Left kidney (tissue), 2 donors: Measurements from ENCODE around the gene TMEM140. TPM values are rescaled to one million over a fixed set of nuclear protein-coding genes. Genes with fewer than 3 reads are reported as not detected.
"Not testable (repeated sequence)": the region's sequence is repeated elsewhere in the genome, so short reads cannot be mapped to it uniquely, and the experiment has no call there.

Experiments used
- DNase-seq: peaks from one replicate; pipeline ENCODE4 v3.0.0-alpha.2; 2013
- polyA plus RNA-seq: library from polyadenylated mRNA; unstranded; fragments of 120-200 nt; gene quantifications from one replicate; pipeline ENCODE4 v1.2.1, GENCODE V29; 2013; ENCODE audit not compliant: insufficient read length

TMEM140 gene
- polyA plus RNA-seq, 1 donor, result 25.9 TPM

DNA sequence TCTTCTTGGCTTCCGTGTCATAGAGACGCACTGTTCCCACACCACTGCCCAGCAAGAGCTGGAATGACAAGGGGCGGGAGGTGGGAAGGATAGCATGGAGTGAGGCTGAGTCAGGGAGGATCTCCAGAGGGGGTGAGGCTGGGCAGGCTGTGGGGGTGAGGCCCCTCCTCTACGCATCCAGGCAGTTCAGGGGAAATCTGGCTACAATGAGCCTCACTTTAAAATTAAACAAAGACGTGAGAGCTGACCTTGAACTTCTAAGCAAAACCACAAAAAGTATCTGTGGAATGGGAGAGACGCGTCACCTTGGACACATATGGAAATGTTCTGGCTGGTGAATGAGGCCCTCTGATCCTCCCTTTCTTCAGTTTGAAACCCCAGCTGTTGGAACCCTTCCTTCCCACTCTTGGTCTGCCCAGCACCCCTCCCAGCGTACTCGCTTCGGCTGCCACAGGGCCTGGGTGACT lies 45.8 kb downstream of the TMEM140 start:
- DNase-seq, result no peak

DNA sequence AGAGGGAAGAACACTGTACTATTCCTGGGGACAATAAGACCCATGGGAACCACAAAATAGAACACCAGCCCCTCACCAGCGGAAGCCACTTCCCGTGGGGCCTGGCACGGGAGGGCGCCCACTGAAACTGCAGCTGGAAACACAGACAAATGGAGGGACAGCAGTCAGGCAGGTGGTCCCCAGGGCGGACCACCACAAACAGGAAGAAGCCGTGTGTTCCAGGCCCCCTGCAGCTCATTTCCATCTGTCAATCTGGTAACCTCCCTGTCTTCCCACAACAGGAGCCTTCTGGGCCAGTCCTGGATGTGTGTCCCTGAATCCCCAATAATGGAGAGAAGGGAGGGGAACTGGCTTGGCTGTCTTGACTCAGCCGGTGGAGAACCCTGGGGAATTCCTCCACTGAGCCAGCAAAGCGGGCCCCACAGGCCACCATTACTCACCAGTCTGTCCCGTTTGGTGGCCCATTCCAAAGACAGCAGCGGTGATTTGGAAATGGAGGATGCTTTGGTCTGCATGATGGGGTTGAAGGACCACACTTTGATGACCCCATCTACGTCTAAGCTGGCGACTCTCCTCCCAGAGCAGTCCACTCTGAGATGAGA lies 46.7 kb downstream of the TMEM140 start:
- DNase-seq, result no peak

DNA sequence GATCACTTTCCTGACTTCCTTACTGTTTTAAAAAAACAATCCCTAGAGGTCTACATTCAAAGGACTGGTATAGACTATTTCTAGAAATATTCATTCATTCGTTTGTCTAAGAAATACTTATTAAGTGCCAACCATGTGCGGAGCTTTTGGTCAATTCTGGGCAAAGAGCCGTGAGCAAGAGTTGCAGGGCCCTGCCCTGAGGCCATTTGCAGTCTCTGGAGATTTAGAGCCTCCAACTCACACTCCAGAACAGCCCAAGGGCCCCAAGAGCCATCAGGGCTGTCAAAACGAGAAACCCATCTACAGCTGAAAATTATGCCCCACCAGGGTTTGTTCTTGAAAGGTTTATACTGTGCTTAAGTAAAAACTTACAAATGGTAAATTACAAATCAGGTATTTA lies 47.3 kb downstream of the TMEM140 start:
- DNase-seq, result no peak

DNA sequence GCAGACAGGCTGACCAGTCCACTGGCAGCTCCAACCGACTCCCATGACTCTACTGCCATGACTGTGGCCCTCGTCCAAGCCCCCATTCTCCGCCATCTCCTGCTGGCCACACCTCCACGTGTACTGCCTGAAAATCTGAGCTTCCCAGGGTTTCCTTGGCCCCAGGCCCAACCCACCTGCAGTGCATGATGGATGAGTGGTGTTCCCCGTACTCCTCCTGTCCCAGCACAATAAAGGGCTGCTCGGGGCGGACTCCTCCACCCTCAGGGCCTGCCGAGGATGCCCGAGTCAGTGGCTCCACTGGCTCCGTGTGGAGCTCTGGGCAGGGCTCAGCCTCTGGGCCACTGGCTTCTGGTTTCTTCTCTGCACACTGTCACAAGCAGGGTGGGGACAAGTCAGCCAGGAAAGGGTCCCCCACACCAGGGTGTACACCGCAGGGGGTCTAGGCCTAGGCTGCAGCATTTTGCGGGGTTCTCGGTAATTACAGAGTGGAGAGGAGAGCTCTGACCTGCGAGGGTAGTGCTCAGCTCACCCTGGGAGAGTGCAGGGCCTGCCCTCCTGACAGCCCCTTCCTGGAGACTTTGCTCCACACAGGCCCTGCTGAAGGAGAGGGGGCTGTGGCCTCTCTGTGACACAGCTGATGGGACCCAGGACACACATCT lies 48.2 kb downstream of the TMEM140 start:
- no peak for DNase-seq

DNA sequence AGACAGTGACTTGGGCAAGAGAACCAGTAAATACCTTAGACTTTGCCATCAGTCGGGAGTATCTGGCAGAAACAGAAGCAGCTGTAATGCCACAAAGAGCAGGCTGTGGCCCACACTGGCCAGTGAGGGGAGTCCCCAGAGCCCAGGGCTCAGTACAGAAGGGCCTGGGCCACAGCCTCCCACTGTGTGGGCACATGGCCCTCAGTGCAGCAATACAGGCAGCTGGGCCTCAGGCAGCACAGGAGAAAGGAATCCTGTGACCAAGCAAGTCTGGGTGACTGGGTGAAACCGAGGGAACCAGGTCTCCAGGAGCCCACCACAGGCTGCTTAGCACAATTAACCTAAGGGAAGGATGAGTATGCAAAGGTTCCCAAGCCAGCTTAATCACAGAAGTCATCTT lies 49.5 kb downstream of the TMEM140 start:
- no peak for DNase-seq

DNA sequence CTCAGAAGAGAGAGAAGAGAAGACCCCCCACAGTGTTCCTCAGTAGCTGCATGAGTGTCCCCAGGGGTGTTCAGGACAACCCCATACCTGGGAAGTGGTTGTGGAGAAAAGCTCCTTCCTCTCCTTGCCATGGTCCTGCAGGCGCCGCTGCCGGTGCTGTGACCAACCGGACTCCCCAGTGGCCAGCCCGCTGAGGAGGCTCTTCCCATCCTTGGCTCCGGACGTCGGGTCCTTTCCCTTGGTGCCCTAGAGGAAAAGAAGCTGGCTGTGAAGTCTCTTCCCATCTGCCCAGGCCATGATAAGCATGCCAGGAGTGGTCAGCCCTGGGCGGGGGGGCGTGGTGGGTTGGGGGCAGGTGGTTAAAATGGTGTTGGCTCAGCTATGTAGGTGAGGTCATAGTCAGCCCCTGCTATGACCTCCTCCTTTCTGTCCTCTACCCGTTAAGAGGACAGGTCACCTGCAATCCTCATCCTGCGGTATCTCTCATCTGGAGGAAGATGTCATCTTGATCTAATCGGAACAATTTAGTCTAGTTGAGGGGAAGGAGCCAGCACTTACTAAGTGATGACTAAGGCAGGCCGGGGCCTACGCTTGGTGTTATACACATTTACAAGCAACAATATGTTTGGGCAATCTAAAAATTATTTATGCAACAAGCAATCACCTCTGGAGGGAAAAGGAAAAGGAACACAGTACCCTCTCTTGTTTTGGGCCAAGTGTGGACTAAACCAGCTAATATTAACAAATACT lies 50.2 kb downstream of the TMEM140 start:
- DNase-seq, result no peak

DNA sequence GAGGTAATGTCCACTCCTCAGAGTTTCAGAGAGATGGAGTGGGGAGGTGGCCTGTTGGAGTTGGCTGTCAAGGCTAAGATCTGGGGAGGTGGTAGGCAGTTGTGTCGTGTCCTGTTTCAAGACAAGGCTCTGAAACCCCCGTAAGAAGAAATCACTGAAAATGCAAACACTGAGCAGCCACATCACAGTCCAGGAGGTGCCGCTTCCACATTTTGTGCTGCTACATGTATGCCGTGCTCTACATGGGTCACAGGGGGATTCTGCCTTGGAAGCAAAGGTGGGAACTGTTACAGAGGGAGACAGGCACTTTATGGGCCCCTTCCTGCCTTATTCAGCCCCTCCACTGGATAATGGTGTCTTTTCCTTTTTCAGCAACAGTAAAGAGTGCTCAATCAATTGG lies 51.6 kb downstream of the TMEM140 start:
- DNase-seq, result no peak

DNA sequence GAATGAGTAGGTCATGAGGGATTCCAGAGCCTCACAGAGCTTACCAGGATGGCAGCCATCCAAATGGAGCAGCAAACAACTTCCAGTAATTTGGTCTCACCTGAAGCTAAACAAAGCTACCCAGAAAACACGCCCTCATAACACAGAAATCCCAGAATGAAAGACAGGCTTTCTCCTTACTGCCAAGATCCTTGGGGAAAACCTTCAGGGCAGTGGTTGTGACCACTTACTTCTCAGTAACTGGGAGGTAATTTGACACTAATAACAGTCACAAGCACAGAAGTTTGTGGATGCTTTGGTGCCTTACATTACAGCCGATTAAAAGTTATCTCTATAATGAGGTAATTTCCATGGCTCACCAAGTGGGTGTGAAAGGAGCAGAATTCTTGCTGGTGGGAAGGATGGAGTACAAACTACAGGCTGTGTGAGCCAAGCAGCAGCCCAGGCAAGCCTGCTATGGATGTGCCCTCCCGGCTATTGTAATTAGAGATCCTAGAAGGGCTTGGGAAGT lies 53.0 kb downstream of the TMEM140 start:
- no peak for DNase-seq

DNA sequence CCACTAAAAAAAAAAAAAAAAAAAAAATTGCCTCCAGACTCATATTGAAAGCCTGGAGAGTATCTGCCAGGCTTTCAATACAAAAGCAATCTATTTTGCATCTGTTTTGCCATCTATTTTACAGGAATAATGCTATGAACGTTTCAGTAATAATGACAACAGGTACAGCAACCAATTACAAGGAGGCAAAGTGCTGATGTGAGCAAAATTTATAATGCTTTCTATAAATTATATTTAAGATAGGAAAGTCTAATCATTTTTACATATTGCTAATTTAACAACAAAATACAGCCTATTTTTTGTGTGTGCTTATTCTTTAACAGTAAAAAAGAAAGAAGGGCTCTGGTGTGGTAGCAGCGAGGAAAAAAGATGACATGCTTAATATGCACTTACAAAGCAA lies 53.5 kb downstream of the TMEM140 start:
- no peak for DNase-seq

DNA sequence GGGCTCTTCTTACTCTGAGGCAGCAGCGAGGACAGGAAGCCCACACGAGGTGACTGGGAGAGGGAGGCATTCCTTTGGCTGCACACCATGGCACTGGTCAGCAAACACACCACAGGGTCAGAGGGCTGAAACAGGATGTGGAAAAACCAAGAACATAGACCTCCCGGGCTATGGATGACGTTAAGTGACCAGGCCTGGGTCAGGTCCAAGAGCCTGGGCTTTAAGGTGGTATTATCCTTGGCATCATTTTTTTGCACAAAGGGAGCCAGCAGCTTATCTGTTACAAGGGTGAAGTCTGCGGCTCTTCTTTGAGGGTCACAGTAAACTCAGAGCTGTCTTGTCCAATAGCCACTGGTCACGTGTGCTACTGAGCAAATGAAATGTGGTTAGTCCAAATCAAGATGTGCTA lies 56.5 kb downstream of the TMEM140 start:
- no peak for DNase-seq

DNA sequence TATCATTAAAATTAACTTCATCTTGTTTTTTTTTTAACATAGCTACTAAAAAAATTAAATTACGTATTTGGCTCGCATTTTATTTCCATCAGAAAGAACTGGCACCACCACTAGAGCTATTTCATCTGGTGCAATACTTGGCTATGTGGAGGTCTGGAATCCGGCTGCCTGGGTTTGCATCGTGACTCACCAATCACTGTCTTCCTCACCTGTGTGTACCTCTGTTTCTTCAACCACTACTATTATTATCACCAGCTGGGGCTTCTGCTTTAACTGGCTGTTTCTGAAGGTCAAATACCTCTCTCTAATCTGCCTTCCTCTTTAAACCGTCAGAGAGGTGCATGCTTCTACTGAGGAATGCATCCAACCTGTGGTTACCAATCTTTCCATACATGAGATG lies 57.0 kb downstream of the TMEM140 start:
- DNase-seq, result no peak

DNA sequence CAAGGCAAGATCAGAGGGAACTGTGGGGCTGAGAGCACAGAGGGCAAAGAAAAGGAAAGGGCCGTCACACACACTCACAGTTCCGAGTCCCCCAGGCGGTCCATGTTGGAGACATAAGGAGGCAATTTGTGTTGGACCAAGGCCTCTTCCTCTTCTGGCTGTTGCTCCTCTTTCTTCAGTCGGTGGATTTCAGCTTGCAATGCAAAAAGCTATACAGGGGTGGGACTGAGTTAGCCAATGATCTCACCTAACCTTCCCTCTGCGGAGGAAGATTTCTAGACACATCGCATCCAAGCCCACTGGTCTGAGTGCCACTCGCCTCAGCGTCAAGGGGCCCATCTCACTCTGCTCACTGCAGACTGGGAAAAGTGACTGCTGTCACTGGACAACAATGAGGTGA lies 58.0 kb downstream of the TMEM140 start:
- DNase-seq, result no peak

DNA sequence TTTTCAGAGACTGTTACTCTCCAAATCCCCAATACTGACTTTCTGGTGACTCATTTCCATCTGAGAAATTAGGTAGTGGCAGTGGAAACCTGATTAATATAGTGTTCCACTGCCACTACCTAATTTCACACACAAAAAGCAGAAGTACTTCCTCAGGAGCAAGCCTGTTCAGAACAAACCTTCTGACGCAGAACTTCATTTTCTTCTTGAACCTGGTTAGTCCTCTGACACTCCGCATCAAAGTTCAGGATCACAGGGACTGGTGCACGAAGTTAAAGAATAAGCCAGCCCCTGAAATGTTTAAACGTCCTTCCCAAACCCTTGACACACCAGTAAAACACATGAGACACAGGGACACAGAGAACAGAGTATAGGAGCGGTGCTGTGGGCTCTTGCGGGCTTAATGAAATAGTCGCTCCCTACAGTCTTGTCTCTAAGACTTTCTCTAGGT lies 59.1 kb downstream of the TMEM140 start:
- no peak for DNase-seq

DNA sequence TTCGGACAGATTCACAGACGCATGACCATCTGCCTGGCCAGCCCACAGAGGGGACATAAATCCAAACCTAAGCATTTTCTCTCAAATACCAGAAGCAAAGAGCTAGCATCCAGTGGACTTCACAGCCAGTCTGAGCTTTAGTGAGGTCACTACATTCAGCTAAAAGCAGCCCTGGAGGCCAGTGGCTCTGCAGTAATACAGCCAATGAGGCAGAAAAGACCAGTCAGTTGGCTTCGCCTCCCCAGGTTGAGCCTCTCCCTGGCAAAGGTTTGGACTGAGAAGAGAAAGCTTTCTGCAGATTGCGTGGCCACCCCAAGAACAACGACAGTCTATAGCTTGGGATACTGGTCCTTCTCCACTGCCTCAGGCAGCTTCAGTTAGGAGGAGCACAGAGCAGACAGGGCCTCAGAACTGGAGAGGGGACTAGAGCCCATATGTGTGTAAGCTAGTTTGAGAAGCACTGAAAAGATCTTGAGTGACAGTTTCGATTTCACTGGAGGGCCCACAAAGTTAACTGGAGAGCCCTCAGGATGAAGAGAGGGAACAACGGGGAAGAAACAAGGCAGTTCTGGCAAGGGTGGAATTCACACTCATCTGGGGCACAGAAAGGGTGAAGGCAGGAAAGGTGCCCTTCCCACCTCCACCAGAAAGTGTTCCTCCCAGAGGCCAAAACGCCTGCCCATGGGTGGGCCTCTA lies 59.7 kb downstream of the TMEM140 start:
- DNase-seq, result no peak

DNA sequence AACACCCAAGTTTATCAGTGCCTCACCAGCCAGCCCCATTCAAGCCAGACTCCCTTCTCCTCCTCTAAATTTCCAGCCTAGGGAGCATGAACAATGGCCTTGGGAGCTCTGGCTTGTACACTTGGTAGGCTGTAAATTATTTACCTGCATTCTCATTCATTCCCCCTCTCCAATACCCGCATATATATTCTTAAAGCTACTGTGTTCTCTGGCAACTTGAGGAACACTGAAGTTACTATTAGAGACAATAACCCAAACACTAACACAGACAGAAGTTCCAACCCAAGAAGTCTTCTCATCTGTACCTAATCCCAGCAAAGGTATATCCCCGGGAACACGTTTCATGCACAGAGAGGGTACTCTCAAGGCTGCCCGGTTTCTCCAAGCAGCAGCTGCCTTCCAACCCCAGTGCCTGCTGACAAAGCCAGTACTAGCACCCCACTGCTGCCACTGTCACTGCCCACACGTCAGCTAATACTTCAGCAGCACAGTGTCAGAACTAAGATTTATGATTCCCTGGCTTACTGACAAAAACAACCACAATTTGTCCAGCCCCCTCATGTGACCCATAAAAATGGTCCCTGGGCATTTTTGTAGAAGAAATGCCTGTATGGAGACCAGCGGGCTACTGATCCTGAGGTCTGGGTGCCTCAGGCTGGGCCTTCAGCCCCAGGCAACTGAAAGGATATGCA lies 60.4 kb downstream of the TMEM140 start:
- DNase-seq, result no peak

DNA sequence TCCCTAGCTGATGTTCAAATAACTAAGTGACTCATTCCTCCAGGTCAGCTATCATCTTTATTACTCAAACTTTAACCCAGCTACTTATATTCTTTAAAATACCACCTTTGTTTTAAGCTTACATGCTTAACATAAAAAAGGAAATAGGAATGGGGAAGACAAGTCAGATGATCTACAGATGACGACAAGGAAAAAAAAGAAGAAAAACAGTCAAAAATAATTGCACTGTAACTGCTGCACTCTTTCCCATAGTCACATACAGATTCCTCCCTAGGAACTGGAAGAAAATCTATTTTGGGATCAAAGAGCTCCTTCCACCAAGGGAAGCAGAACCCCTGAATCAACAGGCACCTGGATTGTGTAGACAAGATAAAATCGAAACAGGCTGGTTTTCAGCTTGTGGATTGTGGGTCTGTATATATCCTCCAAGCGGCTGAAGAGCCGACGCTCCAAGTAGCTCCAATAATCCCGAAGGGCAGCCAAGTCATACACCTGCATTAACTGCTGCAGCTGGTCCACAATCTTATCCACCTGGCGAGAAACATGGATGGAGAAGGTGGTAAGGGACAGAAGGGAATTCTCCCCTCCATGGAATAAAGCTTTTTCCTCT lies 61.5 kb downstream of the TMEM140 start:
- DNase-seq, result no peak

DNA sequence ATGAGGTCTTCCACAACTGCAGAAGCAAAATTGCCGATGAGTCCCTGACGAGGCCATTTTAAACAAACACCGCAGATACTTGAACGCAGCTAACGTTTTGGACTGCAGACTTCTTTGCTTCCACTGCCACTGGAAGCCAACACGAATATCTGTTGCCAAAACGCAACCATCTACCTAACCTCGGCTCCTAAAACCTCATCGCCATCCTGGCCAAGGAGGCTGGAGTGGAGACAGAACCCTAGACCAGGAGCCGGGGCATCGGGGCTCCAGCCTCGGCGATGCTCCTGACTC lies 63.0 kb downstream of the TMEM140 start:
- no peak for DNase-seq

DNA sequence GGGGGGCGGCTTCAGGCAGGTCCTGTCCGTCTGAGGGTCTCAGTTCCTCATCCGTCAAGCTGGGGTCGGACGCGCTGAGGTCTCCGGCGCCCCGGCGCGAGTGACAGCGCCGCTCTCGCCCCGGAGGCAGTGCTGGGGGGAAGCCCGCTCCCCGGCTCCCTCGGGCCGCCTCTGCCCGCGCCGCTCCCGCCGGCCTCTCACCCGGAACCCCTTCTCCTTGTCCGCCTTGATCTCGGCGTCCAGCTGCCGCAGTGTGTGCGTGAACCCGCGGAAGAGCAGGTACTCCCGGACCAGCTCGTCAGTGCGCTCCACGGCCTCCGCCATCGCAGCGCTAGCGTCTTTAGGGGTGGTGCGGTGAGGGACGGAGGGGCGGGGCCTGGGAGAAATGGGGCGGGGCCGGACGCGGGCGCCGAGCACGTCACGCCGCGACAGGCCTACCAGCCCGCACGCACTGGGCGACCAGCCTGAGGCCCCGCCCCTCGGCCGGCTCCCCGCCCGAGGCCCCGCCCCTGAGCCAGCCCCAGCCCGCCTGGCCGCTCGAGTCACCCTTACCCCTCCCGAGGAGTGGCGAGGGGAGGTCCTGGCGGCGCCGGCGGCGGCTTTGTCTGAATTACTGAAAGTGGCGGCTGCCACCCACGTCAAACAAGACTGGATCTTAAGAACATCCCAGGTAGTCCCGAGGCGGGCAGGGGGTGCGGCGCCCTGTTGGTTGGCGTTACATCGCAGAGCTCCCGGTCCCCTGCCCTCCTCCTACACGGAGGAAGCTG lies 63.5 kb downstream of the TMEM140 start, which contains the start of gene WDR91:
Gene WDR91 (minus strand): TSS at position 348 of the 767 bp plus-strand sequence. CDS start 24 bp downstream, at position 324.
- peak; percentile 93 for DNase-seq

DNA sequence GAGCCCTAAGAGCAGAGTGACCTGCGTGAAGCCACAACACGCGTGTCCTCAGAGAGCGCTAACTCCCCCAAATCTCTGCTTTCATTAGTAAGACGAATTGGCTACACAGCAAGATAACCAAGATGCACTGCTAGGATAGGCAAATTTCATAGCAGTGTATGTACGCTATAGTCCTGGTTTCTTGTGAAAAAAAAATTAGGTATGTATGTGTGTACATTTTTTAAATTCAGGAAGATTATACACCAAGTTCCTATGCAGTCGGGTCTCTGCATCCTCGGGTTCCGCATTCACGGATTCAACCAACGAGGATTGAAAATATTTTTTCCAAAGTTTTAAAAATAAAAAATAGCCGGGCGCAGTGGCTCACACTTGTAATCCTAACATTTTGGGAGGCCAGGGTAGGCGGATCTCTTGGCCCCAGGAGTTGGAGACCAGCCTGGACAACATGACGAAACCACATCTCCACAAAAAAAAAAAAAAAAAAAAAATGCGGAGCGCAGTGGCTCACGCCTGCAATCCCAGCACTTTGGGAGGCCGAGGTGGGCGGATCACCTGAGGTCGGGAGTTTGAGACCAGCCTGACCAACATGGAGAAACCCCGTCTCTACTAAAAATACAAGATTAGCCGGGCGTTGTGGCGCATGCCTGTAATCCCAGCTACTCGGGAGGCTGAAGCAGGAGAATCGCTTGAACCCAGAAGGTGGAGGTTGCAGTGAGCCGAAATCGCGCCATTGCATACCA lies 64.2 kb downstream of the TMEM140 start:
- DNase-seq, result not testable (repeated sequence)

DNA sequence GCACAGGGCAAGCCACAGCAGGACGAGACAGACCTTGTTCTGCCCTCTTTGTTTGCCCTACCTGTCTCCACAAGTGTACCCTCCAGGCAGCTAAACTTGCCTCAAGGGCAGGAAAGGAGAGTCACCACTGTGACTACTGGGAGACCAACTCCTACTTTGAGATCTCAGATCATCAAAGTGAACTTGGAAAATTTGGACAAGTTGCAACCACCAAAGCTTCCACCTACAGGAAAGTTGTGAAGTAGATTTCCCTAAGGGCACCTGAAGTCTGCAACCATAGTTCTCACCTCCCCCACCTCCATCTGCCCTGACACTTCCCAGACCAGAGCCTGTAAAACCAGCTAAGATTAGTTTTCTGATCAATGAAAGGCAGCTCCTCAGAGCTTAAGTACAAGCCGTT lies 66.0 kb downstream of the TMEM140 start:
- DNase-seq, result no peak
